ENCODE data around the gene KRT79.

KRT79 gene

GRCh38 chr12:52774629-52775250 lies 59.4 kb downstream of the KRT79 start:
- no peak for DNase-seq (ENCODE audit: low read depth in 2 of 3, low spot score in 2 of 3)

- no peak for DNase-seq (ENCODE audit: low read depth in 2 of 3, low spot score in 2 of 3)
Measured at GRCh38 chr12:52772772-52773171, 61.3 kb downstream of the KRT79 start.

DNA sequence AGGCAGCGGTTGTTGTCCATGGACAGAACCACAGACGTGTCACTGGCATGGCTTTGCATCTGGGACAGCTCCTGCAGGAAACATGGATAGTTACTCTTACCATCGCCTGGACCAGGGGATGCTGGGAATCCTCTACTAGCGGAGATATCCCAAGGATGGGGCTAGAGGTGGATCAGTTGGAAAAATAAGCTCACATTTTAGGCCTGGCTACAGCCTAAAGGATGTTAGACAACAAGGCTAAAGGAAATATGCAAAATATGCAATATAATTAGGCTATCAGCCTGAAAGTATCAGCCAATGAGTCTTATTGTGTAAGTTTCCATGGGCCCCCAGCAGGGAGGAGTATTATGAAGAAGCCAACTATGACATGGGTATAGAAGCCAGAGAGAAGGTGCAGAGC lies 61.9 kb downstream of the KRT79 start:
- DNase-seq (ENCODE audit: low read depth in 2 of 3, low spot score in 2 of 3): no peak

GRCh38 chr12:52771505-52771904 lies 62.6 kb downstream of the KRT79 start:
- no peak for DNase-seq (ENCODE audit: low read depth in 2 of 3, low spot score in 2 of 3)

Measured in activated CD8-positive, alpha-beta memory T cell treated with anti-CD3 and anti-CD28 coated beads for 48 hours (primary cell).